ENCODE results near the gene TNNI3K.

DNA sequence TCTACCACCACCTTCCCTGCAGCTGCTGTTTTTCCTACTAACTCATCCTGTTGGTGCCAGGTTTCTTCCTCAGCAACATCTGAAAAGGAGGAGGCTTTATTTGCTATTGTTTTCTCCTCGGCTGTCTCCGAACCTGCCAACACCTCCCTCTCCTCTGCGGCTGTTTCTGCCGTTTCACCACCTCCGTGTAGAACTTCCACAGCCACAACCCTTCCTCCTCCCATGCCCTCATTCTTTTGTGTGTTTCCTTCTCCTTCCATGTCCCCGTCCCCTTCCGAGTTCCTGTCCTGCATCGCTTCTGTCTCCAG is 336.3 kb downstream of the TNNI3K start:
- no peak for TF ChIP-seq GATA2 (IDR thresholded peaks at IDR 0.05; ENCODE audit: low read depth, low read length)
- no peak for TF ChIP-seq GATA3 (IDR thresholded peaks at IDR 0.05; ENCODE audit: low read depth, low read length)

Data from SH-SY5Y (cell line).